Liver (tissue), 9 donors: ENCODE results near the gene TRIOBP. TPM values are rescaled to one million over a fixed set of nuclear protein-coding genes. Genes with fewer than 3 reads are reported as not detected.
"Not testable (repeated sequence)": the region's sequence is repeated elsewhere in the genome, so short reads cannot be mapped to it uniquely, and the experiment has no call there.

ENCODE experiments used
- DNase-seq: peaks from one replicate; pipeline ENCODE4 v3.0.0-alpha.2; 2017; ENCODE audit warnings: low spot score
- H3K27ac ChIP-seq, 2 donors: one replicate each; pipeline ENCODE4 v1.7.0; 2013; ENCODE audit warnings: inconsistent platforms in 2 of 2, low read length in 2 of 2, control low read depth in 1 of 2, low read depth in 1 of 2, mild to moderate bottlenecking in 1 of 2
- H3K27me3 ChIP-seq, 4 donors: one replicate each; pipeline versions ENCODE4 v1.6.1 to v1.7.0; 2013; ENCODE audit warnings: low read length in 3 of 4, inconsistent platforms in 1 of 4, mild to moderate bottlenecking in 1 of 4, moderate library complexity in 1 of 4; ENCODE audit not compliant: control insufficient read depth in 4 of 4, insufficient read depth in 4 of 4
- H3K36me3 ChIP-seq, 4 donors: one replicate each; pipeline versions ENCODE4 v1.6.1 to v1.7.0; 2013; ENCODE audit warnings: low read length in 3 of 4, mild to moderate bottlenecking in 3 of 4, low read depth in 1 of 4, moderate library complexity in 1 of 4; ENCODE audit not compliant: control insufficient read depth in 4 of 4, insufficient read depth in 3 of 4
- H3K4me1 ChIP-seq, 4 donors: one replicate each; pipeline versions ENCODE4 v1.6.1 to v1.7.0; 2013; ENCODE audit warnings: low read length in 3 of 4, mild to moderate bottlenecking in 3 of 4, moderate library complexity in 1 of 4; ENCODE audit not compliant: control insufficient read depth in 4 of 4, insufficient read depth in 4 of 4
- H3K4me3 ChIP-seq, 3 donors: one replicate each; pipeline versions ENCODE4 v1.6.1 to v1.7.0; 2013; ENCODE audit warnings: low read length in 3 of 3, control low read depth in 1 of 3, low read depth in 1 of 3, mild to moderate bottlenecking in 1 of 3
- H3K9ac ChIP-seq, 2 donors: one replicate each; pipeline ENCODE4 v1.7.0; 2013; ENCODE audit warnings: low read length in 2 of 2, mild to moderate bottlenecking in 2 of 2, moderate library complexity in 2 of 2, control low read depth in 1 of 2, low read depth in 1 of 2
- H3K9me3 ChIP-seq, 4 donors: one replicate each; pipeline versions ENCODE4 v1.6.1 to v1.7.0; 2013; ENCODE audit warnings: low read length in 3 of 4; ENCODE audit not compliant: control insufficient read depth in 4 of 4
- FOXA2 ChIP-seq: IDR thresholded peaks from 2 replicates; pipeline ENCODE4 v1.6.1; 2016; ENCODE audit warnings: antibody characterized with exemption
- HNF4G ChIP-seq: IDR thresholded peaks from 2 replicates; pipeline ENCODE4 v1.6.1; 2016; ENCODE audit warnings: antibody characterized with exemption
- MAX ChIP-seq: IDR thresholded peaks from 2 replicates; pipeline ENCODE4 v1.6.1; 2016; ENCODE audit warnings: antibody characterized with exemption
- NR2F2 ChIP-seq: IDR thresholded peaks from 2 replicates; pipeline ENCODE4 v1.6.1; 2016; ENCODE audit warnings: antibody characterized with exemption
- RAD21 ChIP-seq, 2 donors: IDR thresholded peaks; 2 replicates each; pipeline ENCODE4 v1.6.1; 2016; ENCODE audit warnings: antibody characterized with exemption in 2 of 2, mild to moderate bottlenecking in 2 of 2
- REST ChIP-seq: IDR thresholded peaks from 2 replicates; pipeline ENCODE4 v1.6.1; 2016; ENCODE audit warnings: antibody characterized with exemption, mild to moderate bottlenecking
- RXRA ChIP-seq, 2 donors: IDR thresholded peaks; 2 replicates each; pipeline ENCODE4 v1.6.1; 2017 to 2018; ENCODE audit warnings: antibody characterized with exemption in 2 of 2, mild to moderate bottlenecking in 1 of 2
- SP1 ChIP-seq: IDR thresholded peaks from 2 replicates; pipeline ENCODE4 v1.6.1; 2018; ENCODE audit warnings: antibody characterized with exemption, mild to moderate bottlenecking
- YY1 ChIP-seq: IDR thresholded peaks from 2 replicates; pipeline ENCODE4 v1.6.1; 2016; ENCODE audit warnings: antibody characterized with exemption, mild to moderate bottlenecking
- WGBS: extraction: QIAGEN DNeasy Blood & Tissue Kit; methylation state at CpG from one replicate; pipeline ENCODE4 v1.1.7; 2013; 5-methylcytosine and 5-hydroxymethylcytosine counted together
- polyA plus RNA-seq, 2 donors: library from polyadenylated mRNA; stranded (reverse) in 1 of 2; unstranded in 1 of 2; fragments of 200-250 nt in 1 of 2; fragments of >200 nt in 1 of 2; fragmentation: Nextera tagmentation in 1 of 2; extraction: Ambion mirVana in 1 of 2; gene quantifications; one replicate each; pipeline versions ENCODE4 v1.2.1 to v1.2.3, GENCODE V29; 2013 to 2015
- total RNA-seq, 2 donors: library from RNA; depleted of rRNA; stranded (reverse); fragments of >200 nt; gene quantifications; one replicate each; pipeline ENCODE4 v1.2.3, GENCODE V29; 2014
- TF ChIP-seq, protein P1 (sequence below): IDR thresholded peaks from 2 replicates; pipeline ENCODE4 v1.6.1; 2016; ENCODE audit warnings: antibody characterized with exemption
- donor health status: healthy.
- donor health status: healthy.
- donor health status: healthy.
- donor health status: healthy.
- donor health status: healthy.

Gene TRIOBP
- total and polyA plus RNA-seq, 4 donors, result 4.8 to 41.1 (median 21.6) TPM

GRCh38 chr22:37696260-37696656 is 590 bp upstream of the TRIOBP start:
- not testable (repeated sequence) for H3K4me3 ChIP-seq, H3K27ac ChIP-seq
- WGBS, result 52% methylated on average over 13 of the region's 13 CpGs

DNA sequence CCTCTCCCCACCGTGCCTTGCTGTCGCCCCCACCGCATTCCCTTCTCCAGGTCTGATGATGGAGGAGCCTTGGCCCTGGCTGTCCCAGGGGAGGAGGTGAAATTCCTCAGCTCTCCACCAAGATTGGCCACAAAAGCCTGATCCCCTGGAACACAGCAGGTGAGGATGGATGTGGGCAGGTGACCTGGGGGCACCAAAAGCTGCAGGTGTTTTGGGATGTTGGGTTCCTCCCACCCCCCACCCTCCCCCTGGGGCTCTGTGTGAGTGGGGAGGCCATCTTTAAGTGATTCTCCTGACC is 639 bp downstream of the TRIOBP start:
- no peak for DNase-seq
- H3K27ac ChIP-seq, result no peak overlapping the region

More at GRCh38 chr22:37696260-37696656, 590 bp upstream of the TRIOBP start:
- not testable (repeated sequence) for DNase-seq, H3K4me1 ChIP-seq, H3K9me3 ChIP-seq, H3K9ac ChIP-seq, H3K27me3 ChIP-seq
- H3K36me3 ChIP-seq, result peaks cover 9 to 17% (median 13%) of the 10 kb centered on the region in 4 donors

More for the DNA sequence above, 639 bp downstream of the TRIOBP start:
- H3K4me1 ChIP-seq, result peaks cover 0 to 4% (median 2%) of the 10 kb centered on the region in 4 donors
- peaks cover 4 to 11% (median 6%) of the 10 kb centered on the region in 4 donors for H3K36me3 ChIP-seq
- no peak overlapping the region for H3K9ac ChIP-seq
- no peaks in the 10 kb centered on the region for H3K27me3 ChIP-seq
- TF ChIP-seq REST (no peak), HNF4G (no peak), SP1 (no peak), NR2F2 (no peak), FOXA2 (no peak), RAD21 (IDR thresholded peaks at IDR 0.05) (no peak), YY1 (no peak), RXRA (IDR thresholded peaks at IDR 0.05) (no peak), MAX (no peak)
- TF ChIP-seq, protein P1, sequence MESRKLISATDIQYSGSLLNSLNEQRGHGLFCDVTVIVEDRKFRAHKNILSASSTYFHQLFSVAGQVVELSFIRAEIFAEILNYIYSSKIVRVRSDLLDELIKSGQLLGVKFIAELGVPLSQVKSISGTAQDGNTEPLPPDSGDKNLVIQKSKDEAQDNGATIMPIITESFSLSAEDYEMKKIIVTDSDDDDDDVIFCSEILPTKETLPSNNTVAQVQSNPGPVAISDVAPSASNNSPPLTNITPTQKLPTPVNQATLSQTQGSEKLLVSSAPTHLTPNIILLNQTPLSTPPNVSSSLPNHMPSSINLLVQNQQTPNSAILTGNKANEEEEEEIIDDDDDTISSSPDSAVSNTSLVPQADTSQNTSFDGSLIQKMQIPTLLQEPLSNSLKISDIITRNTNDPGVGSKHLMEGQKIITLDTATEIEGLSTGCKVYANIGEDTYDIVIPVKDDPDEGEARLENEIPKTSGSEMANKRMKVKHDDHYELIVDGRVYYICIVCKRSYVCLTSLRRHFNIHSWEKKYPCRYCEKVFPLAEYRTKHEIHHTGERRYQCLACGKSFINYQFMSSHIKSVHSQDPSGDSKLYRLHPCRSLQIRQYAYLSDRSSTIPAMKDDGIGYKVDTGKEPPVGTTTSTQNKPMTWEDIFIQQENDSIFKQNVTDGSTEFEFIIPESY, result no peak
- no peak overlapping the region for H3K4me3 ChIP-seq
- WGBS, result 70% methylated on average over 3 of the region's 3 CpGs
- H3K9me3 ChIP-seq, result no peaks in the 10 kb centered on the region
